NCI-H82 (cell line): ENCODE measurements around the gene GIT1.

Experiments
- DNase-seq: peaks from one replicate; lab custom pipeline; 2025; lab: John Stamatoyannopoulos, UW

GIT1 gene

GRCh38 chr17:29589524-29590410 lies at the start of gene GIT1:
Gene GIT1 (minus strand): TSS chr17:29589648. CDS start chr17:29589378, 270 bp downstream.
- DNase-seq, result peak; percentile 94

- no peak for DNase-seq
These were observed 44.4 kb upstream of the GIT1 start for GRCh38 chr17:29633886-29634285.

GRCh38 chr17:29630630-29631193 lies 41.3 kb upstream of the GIT1 start:
- no peak for DNase-seq

GRCh38 chr17:29629839-29630238 lies 40.4 kb upstream of the GIT1 start:
- DNase-seq, result no peak

GRCh38 chr17:29628644-29629043 lies 39.2 kb upstream of the GIT1 start:
- DNase-seq, result no peak

- DNase-seq, result no peak
These were observed 38.5 kb upstream of the GIT1 start for GRCh38 chr17:29627951-29628350.

- DNase-seq, result peak; percentile 41
These were observed 35.7 kb upstream of the GIT1 start for GRCh38 chr17:29625037-29625750.

GRCh38 chr17:29624586-29624985 lies 35.1 kb upstream of the GIT1 start:
- DNase-seq, result no peak

- DNase-seq, result no peak
These were observed 33.8 kb upstream of the GIT1 start for GRCh38 chr17:29623283-29623647.

- DNase-seq, result peak; percentile 84
These were observed 33.2 kb upstream of the GIT1 start, which contains the start of gene CORO6 for GRCh38 chr17:29622337-29623282. Gene CORO6 (minus strand): TSS chr17:29622912. CDS start chr17:29621421, 1,491 bp downstream.

GRCh38 chr17:29621751-29622194 lies 32.3 kb upstream of the GIT1 start:
- no peak for DNase-seq

- DNase-seq, result no peak
These were observed 31.5 kb upstream of the GIT1 start for GRCh38 chr17:29620779-29621500.

GRCh38 chr17:29620271-29620670 lies 30.8 kb upstream of the GIT1 start:
- DNase-seq, result no peak

- peak; percentile 48 for DNase-seq
These were observed 29.8 kb upstream of the GIT1 start for GRCh38 chr17:29619251-29619650.

- DNase-seq, result peak; percentile 61
These were observed 29.0 kb upstream of the GIT1 start for GRCh38 chr17:29618272-29619065.

- DNase-seq, result peak; percentile 92
These were observed 28.2 kb upstream of the GIT1 start for GRCh38 chr17:29617481-29618271.

- peak; percentile 95 for DNase-seq
These were observed 27.7 kb upstream of the GIT1 start for GRCh38 chr17:29617125-29617480.

- DNase-seq, result peak; percentile 53
These were observed 27.0 kb upstream of the GIT1 start for GRCh38 chr17:29616300-29617048.
